HG03097 (cell line): ENCODE results near the gene MYLK3.

Source experiments
- ATAC-seq: cut with Tn5 transposase; IDR thresholded peaks from one replicate; pipeline ENCODE4 v1.9.1; 2021; ENCODE audit not compliant: unreplicated experiment, low FRiP score

MYLK3 gene

DNA sequence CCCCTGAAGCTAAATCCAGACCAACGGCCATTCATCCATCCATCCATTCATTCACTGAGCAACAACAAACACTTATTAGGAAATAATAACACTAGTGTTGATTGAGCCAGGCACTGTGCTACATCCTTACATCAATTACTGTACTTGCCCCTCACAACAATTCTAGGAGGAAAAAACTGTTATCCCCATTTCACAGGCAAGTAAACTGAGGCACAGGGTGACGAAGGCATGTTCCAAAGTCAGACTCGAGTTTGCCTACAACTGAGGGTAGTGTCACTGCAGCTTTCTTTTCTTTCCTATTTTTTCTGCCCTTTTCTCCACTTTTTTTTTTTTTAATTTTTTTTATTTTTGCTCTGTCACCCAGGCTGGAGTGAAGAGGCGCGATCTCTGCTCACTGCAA lies 11.2 kb upstream of the MYLK3 start:
- no peak for ATAC-seq

DNA sequence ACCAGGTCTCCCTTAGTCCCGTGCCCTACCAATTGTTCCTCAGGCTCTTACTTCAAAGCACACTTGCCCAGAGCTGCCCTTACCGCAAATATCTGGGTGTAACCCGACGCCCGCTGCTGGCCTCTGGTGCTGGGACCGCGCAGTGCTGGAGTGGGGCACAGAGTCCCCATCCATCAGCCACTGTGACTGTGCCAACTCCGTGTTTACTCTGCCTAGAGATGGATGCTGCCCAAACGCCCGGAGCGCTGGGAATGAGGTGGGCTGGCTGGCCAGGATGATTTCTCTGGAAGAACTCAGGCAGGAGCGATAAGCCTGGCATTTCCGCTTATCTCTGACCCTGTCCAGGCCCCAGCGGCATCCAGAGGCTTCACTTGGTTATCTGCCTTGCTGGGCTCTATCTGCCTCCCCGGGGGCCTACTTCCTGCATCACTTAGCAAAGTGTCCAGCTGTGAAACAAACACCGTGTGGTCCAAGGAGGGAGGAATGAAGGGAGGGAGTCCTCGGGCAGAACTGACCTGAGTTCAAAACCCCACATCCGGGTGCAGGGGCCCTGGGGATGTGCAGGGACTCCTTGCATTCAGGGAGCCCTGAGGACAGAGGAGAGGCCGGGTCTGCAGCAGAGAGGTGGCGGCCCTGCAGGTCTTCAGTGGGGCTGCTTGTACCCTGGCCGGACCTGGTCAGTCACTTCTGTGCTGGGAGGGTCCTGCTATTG lies 9.4 kb upstream of the MYLK3 start:
- no peak for ATAC-seq

DNA sequence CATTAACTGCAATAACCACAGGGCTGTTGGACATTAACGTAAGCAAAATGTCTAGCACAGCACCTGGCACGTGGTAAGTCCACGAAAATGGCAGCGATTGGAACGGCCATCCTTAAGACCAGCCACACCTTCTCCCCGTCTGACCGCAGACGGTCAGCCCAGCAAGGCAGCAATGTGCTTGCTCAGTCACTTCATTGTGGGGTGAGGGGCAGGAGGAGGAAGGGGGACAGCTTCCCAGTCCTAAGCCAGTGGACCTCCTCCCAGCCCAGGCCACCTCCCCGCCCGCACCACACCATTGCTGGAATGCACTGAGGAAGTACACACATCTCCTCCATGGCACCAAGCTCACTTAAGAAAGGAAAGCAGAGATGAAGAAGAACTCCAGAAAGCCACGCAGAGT lies 8.6 kb upstream of the MYLK3 start:
- ATAC-seq = no peak

DNA sequence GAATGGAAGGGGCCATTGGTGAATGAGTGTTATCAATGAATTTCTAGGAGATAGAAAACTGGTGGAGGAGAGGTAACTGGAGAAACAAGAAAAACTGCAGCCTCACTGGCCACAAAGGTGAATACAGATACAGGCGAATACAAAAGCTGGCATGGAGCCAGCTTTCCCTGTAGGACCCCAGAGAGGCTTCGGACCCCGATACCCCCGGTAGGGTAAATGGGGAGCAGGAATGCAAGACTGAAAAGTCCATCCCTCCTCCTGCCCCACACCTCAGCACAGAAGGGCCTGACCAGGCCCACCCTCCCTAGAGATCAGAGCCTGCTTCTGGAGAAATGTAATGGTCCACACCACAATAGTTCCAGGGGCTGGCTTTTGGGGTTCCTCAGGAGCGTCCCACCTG lies 4.9 kb upstream of the MYLK3 start:
- no peak for ATAC-seq

DNA sequence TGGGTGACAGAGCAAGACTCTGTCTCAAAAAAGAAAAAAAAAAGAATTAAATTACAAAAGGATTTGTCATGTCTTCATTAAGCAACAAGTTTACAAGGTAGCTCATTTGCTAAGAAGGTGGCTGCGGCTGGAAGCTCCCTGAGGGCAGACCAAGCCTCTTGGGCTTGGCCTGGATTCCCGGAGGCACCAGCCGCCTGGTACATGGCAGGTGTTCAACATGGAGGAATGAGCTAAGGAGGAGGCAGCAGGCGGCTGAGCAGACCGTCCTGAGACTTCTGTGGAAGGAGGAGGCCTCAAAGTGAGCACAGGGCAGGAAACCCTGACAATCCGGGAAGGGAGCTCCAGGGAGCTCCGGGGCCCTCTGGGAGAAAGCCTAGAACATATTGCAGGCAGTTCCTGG lies 3.2 kb upstream of the MYLK3 start:
- ATAC-seq = no peak

DNA sequence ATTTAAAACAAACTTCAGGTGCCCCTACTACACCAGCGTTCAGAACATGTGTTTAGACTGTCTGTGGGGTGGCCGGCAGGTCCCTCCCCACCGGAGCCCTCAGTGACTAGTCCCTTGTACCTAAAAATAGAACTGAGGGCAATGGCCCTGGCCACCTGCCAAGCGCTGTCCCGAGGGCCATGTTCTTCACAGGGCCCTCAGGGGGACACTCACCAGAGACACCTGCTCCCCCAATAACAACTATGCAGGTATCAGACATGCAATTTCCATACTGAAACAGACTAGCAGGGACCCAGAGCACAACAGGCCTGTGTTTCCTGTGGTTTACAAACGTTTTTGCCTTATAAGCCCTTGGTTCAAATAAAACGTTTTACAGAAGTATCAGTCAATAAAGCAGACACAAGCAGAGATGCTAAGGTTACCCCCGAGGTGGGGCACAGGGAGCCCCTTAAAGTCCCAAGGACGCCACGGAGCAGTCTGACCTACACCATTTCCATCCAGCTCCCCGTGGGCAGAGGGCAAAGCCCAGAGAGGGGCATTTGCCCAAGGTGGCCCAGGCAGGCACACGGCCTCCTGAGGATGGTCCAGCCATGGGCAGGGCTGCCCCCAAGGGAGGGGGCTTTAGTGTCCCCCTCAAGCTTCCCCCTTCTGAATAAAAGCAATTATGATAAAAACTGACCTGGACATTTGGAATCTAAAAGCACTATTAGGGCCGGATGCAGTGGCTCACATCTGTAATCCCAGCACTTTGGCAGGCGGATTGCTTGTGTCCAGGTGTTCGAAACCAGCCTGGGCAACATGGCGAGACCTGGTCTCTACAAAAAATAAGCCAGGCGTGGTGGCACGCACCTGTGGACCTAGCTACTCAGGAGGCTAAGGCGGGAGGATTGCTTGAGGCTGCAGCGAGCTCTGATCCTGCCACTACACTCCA lies 896 bp upstream of the MYLK3 start:
- ATAC-seq = no peak

DNA sequence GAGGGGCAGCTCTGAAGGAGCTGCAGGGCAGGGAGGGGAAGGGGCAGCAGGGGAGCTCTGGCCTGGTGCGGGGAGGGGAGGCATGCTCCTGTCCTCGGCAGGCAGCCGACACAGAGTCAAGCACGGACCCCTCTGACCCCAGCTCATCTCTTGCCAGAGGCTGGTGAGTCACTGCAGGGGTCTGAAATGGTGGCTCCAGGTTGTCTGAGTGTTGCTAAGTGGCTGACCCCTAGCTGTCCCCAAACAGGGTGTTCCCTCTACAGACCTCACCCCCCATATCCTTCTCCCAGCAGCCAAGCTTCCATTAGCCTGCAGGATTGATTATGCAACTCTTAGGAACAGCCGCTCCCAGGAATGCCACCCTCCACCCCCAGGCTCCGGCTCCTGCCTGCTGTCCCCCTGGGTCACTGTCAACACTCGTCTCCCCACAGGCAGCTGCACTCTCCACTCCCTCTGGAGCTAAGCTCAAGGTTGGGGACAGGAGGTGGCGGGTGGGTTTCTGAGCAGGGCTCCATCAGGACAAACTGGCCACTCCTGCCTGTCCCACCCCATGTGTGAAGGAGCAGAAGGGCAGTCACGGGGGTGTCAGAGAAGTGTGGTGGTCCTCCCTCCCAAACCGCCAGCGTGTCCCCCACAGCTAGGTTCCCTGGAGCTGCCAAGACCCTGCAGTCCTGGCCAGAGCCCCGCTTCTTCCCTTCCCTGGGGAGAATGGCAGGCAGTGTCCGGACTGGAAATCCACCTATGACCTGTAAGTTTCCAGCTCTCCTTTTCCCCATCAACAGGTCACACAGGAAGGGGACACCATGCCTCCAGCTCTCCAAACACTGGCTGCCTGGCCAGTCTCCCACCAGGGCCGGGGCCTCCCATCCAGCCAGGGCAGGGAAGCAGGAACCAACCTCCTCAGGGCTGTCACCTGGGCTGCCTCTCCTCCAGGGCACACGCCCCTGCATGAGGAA lies 1.0 kb downstream of the MYLK3 start:
- ATAC-seq = no peak

DNA sequence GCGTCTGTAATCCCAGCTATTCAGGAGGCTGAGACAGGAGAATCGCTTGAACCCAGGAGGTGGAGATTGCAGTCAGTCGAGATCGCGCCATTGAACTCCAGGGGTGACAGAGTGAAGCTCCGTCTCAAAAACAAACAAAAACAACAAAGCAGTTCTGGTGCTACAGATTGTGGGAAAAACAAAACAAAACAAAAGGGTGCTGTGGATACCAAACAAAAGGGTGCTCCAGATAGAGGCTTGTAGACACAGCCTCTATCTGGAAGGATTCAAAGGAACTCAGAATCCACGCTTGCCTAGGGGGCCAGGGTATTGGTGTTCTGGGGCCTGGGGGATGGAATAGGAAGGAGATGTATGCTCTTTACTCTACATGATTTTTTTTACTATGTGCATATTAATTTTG lies 2.5 kb downstream of the MYLK3 start:
- ATAC-seq = no peak

DNA sequence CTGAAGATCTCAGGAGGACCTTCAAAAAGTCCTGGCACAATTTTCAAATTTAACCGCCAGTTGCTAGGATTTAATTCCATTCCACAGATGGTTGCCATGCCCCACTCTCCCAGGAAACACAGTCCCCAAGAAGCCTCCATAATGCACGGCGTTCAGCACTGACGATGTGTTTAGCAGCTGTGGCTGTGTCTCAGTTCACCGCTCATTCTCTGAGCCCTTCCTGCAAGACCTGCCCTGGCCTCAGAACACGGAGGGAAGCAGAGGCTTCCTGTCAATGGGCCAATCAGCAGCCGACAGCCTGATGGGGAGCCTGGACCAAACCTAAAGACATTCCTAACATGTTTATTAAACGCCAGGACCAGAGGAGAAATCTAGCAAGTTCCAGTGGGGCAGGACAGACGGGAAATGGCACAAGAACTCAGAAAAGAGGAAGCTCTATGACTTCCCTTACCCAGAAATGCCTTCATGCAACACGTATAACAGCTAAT lies 4.9 kb downstream of the MYLK3 start:
- peak; percentile 48 for ATAC-seq

DNA sequence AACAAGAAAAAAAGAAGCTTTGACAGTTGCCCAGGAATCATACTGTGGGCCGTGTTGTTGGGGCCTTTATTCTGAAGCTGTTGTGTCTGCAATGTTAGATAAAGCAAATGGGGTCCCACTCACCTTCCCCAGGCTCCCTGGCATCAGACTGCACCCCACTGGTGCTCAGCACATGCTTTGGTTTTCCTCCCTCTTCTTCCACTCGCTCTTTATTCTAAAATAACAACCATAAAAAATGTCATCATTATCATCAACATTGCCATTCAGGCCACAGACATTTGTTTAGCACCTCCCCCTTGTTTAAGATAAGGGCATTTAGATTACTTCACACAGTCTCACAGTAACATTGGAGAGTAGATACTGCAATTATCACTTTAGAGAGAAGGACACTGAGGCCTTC lies 8.2 kb downstream of the MYLK3 start:
- no peak for ATAC-seq

DNA sequence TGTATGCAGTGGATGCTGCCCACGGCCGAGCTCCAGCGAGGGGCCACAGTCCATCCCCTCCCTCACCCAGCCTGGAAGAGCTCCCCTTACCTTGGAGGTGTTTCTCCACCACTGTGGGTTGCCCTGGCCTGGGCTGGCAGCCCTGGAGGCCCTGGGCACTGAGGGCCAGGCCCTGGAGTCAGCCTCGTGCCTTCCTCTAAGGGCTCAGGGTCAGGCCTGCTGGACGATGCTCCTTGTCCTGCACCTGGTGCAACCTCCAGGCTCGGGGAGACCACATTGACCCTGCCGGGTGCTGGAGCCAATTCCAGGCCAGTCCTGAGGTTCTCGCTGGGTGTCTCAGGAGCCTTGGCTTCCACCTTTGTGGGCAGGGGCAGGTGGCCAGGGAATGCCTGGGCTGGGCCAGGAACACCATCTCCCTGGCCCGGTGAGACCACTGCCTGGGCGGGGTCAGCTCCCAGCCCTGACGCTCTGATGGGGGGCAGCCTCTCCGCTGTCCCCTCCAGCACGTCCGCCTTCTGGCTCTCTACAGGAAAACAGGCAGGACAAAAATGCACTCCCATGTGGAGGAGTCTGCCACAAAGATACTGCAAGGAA lies 10.4 kb downstream of the MYLK3 start:
- no peak for ATAC-seq

DNA sequence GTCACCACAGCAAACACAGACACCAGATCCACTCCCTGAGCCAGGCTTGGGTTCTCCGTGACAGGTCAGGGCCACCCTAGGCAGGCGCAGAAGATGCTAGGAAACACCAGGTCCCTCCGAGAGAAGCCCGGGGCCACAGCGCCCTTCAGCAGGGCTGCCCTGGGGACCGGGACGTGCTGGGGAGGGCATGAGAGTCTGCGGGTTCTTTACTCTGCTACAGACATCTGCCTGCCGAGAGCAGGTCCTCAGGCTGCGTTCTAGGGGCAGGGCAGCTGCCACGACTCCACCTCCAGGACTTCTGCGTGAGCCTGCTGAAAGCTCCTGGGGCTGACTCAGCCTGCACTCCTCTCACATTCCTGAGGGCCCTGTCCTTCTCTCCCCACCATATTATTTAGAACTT lies 11.4 kb downstream of the MYLK3 start:
- ATAC-seq = no peak

DNA sequence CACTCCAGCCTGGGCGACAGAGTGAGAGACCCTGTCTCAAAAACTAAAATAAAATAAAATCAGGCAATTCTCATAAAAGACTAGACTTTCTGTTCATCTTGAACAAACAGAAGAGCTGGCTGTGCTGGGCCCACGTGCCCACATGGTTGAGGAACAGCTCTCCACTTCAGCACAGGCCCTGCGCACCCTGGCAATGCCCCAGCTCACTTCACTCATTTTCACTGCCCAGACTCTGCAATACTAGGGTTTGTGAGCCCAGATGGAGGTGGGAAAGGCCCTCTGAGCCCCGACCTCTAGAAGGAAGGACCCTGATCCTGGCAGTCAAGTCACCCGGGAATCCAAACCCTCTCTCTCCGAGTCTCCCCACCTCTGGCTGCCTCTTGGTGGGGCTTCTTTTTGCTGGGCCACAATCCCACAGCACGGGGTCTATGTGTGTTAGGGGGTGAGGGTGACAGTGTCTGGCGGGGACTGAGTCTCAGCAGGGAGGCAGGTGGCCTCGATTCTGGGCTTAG lies 14.8 kb downstream of the MYLK3 start:
- ATAC-seq = no peak

DNA sequence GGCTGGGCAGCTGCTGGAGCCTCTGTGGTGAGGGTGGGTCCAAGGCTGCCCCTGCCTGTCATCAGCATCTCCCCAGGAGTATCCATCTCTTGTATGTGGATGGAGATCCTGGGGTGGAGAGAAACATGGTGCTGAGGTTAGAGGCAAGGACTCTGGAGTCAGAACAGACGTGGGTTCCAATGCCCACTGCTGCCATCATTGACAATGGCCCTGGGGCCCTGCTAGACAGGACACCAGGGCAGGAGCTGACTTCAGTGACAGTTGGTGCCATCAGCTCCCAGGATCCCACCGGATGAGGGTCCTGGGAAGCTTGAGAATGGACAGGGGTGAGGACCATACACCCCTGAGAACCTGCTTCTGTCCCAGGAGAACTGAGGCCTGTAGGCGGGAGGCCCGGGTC lies 15.6 kb downstream of the MYLK3 start:
- ATAC-seq = no peak

DNA sequence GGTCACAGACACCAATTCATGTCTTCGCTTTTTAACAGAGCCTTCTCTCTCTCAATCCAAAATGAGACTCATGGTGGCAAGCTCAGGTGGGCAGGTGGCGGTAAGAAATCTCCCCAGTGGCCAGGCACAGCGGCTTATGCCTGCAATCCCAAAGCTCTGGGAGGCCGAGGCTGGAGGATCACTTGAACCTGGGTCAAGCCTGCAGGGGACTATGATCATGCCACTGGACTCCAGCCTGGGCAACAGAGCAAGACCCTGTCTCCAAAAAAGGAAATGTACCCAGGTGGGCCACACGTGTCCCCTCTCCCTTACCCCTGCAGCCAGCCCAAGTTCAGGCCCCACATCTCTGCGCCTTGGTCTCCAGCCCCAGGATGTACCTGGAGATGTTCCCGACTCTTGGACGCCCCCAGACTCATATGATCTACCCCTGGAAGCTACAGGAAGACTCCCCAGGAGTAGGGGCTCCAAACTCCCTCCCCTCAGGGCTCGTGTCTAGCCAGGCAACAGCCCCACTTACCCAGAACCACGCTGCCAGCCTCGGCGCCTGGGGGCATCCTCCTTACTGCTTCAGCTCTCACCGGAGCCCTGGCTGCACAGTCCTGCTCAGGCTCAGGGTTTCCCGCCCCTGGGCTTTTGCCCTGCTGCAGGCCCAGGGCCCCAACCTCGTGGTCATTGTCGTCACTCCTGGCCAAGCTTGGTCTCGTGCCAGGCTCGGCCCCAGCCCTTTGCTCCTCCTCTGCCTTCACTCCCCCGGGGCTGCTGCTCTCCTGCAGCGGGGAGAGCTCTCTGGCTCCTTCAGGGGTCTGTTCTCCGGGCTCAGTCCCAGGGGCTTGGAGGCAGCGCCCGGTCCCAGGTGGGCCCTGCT lies 16.2 kb downstream of the MYLK3 start:
- no peak for ATAC-seq

DNA sequence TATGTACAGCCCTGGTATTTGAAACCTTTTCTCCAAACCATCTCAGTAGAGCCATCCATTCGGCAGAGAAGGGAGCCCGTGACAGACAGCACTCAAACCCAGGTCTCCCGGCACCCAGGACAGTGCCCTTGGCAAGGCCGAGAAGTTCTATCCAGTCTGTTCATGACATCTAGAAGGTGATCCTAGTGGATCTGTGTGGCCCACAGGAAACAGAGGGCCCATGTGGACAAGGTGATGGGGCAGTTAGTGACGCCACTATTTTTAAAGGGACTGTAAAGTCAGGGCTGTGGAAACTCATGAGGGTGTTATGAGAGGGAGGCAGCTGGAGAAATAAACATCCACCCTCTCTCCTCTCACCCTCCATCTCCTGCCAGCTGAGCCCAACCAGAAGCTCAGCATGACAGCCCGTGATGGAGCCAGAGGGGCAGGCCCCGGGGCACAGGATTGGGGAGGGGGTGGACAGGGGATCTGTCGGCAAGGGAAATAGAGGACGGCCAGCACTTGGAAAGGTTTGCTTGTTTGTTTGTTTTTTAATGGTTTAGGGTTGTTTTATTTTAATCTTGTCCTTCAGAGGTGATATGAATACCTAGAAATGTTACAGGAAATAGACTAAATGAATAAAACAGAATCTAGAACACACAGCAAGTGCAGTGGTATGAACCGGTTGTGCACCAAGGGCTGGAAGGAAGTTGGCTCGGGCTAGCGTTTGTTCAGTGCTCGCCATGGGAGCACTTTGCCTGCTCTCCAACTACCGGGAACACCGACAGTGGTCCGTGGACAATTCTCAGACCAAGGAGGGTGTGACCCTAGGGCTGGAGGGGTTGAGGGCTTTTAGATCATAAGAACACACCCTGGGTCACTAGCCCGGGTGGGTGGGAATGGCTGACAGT lies 17.1 kb downstream of the MYLK3 start:
- no peak for ATAC-seq

DNA sequence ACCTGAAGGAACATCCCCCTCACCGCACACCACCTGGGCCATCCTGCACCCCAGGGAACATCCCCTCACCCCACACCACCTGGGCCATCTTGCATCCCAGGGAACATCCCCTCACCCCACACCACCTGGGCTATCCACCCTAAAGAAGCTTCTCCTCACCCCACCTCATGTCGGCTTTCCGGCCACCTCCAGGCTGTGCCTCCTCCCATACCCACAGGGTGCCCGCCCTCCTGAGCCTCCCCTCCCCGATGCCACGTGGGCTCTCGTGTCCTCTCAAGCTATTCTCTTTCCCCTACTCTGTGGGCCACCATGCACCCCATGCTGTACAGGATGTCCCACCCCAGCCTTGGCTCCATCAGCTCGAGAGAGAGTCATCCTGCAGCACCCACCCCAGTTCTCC lies 18.0 kb downstream of the MYLK3 start:
- no peak for ATAC-seq

DNA sequence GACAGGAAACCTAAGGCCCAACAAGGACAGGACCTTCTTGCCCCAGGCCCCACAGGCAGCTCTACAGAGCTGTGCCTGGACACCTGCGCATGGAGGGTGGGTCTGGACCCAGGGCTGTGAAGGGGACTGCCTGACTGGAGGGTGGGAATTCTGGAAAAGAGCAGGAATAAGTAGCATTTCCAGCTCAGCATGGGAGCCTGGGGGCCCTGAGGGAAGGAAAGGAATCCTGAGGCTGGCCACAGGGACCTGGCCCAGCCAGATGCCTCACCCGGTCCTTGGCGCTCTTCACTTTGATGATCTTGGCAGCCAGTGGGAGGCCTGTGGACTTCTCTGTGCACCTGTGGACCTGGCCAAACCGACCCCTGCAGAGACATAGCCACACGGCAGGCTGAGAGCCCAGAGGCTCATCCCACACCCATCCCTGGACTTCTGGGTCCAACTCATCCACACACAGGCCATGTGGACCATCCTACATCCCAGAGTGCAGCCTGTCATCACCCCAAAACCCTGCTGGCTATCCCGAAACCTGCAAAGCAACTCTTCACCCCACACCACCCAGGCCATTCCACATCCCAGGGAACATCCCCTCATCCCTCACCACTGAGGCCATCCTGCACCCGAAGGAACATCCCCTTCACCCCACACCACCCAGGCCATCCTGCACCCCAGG lies 18.7 kb downstream of the MYLK3 start:
- ATAC-seq = no peak
